ENCODE data around the gene UBE2L6. TPM values are rescaled to one million over a fixed set of nuclear protein-coding genes. Genes with fewer than 3 reads are reported as not detected.
A peak's percentile ranks its signal among the peaks of the same experiment; 100 is the strongest.

Gene UBE2L6
- polyA plus RNA-seq, 3 donors, result 101 to 284 (median 268) TPM

DNA sequence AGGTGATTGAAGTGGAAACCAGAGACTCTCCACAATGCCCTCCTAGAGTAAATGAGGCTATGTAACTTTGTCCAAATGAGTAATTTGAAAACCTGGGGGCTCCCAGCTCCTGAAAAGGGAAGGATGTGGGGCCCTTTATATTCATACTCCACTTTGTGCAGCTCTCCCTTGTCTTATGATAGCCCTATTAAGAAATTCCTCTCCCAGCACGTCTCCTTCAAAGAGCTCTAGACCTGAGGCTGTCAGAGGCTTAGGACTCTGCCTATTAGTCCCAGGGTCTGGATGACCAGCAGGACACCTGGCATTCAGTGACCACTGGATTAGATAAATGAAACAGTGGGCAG lies 54.0 kb downstream of the UBE2L6 start:
- peak overlapping the region in 1 of 2 donors; percentile 39 for H3K4me3 Mint-ChIP-seq
- TF ChIP-seq, protein P1, sequence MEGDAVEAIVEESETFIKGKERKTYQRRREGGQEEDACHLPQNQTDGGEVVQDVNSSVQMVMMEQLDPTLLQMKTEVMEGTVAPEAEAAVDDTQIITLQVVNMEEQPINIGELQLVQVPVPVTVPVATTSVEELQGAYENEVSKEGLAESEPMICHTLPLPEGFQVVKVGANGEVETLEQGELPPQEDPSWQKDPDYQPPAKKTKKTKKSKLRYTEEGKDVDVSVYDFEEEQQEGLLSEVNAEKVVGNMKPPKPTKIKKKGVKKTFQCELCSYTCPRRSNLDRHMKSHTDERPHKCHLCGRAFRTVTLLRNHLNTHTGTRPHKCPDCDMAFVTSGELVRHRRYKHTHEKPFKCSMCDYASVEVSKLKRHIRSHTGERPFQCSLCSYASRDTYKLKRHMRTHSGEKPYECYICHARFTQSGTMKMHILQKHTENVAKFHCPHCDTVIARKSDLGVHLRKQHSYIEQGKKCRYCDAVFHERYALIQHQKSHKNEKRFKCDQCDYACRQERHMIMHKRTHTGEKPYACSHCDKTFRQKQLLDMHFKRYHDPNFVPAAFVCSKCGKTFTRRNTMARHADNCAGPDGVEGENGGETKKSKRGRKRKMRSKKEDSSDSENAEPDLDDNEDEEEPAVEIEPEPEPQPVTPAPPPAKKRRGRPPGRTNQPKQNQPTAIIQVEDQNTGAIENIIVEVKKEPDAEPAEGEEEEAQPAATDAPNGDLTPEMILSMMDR (IDR thresholded peaks at IDR 0.05), result no peak

DNA sequence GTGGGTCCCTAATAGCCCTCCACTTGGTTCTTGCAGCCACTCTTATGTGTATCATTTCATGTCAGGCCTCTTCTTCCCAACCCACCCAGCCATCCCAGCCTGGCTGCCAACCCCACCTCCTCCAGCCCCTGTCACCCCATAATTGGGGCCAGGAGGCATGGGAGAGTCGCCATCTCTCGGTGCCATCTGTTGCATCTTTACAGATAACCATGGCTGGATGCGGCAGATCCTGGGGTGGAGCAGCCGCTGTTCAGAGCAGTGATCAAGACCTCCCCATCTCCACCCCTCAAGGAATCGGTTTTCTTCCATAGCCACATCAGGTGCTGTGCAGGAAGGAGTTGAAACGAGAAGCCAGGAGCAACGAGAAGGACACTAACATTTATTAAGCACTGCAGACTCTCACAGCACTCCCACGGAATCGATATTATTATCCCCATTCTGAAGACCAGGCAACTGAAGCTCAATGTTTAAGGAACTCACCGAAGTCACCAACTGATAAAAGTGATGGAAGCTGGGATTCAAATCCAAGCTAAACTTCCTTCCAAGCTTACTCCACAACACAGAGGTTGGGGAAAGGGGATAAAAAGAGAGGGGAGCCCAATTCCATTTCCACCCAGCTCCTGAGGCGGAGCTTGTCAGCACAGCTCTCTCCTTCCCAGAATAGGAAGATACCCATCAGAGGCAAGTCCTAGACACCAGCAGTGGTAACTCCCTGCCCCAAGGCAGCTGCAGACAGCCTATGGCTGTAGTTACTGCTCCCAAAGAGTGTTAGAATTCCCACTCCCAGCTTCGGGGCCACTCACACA lies 54.6 kb downstream of the UBE2L6 start:
- Histone ChIP-seq H3K4me2 (replicated peaks; ENCODE audit: extremely low read depth, low read length, poor library complexity, severe bottlenecking) (no peak overlapping the region), H3K9me3 (replicated peaks in 1 of 2; ENCODE audit: control insufficient read depth in 1 of 2, insufficient read depth in 1 of 2, low read length in 2 of 2) (no peaks in the 10 kb centered on the region), H3K27ac (ENCODE audit: low read depth in 1 of 2, low read length in 2 of 2) (no peak overlapping the region), H3K4me3 (replicated peaks in 1 of 3; ENCODE audit: low read depth in 2 of 3, low read length in 3 of 3) (no peak overlapping the region), H3K4me1 (ENCODE audit: control insufficient read depth in 1 of 2, insufficient read depth in 2 of 2, low read length in 2 of 2) (peaks cover 16 to 22% of the 10 kb centered on the region in 2 donors), H3K36me3 (replicated peaks in 1 of 2; ENCODE audit: control insufficient read depth in 1 of 2, insufficient read depth in 2 of 2, low read length in 2 of 2) (peaks cover 0 to under 1% of the 10 kb centered on the region in 2 donors), H3K27me3 (ENCODE audit: control insufficient read depth in 2 of 2, insufficient read depth in 2 of 2, low read length in 2 of 2) (no peaks in the 10 kb centered on the region), H2AFZ (ENCODE audit: insufficient read depth, low read depth, low read length, poor library complexity, severe bottlenecking) (no peak overlapping the region), H3K9ac (ENCODE audit: insufficient read depth, low read length, poor library complexity, severe bottlenecking) (no peak overlapping the region), H3K79me2 (ENCODE audit: insufficient read depth, low read length) (peaks cover 19% of the 10 kb centered on the region), H4K20me1 (ENCODE audit: insufficient read depth, low read length) (no peaks in the 10 kb centered on the region)
- intact Hi-C loops (cut with micrococcal nuclease), result no loop called here
- no peak for DNase-seq
- H3K4me3 Mint-ChIP-seq, result no peak overlapping the region
- 97% methylated on average over 5 of the region's 12 CpGs for WGBS (ENCODE audit: insufficient coverage)
- TF ChIP-seq, protein P1 (IDR thresholded peaks at IDR 0.05), result no peak
- peaks cover 0 to 7% of the 10 kb centered on the region in 2 donors for H3K36me3 Mint-ChIP-seq
- peaks cover 1 to 12% (median 6%) of the 10 kb centered on the region in 3 donors for H3K27me3 Mint-ChIP-seq (ENCODE audit: low read depth in 3 of 3)
- peaks cover 0 to 3% (median 0%) of the 10 kb centered on the region in 7 donors for H3K9me3 Mint-ChIP-seq
- H3K4me1 Mint-ChIP-seq, result peaks cover 26% of the 10 kb centered on the region
- peak overlapping the region in 2 of 7 donors; percentile 42 to 53 for H3K27ac Mint-ChIP-seq

More for the DNA sequence above, 54.0 kb downstream of the UBE2L6 start:
- H3K4me1 Mint-ChIP-seq, result peaks cover 26% of the 10 kb centered on the region
- peaks cover 1 to 13% (median 6%) of the 10 kb centered on the region in 3 donors for H3K27me3 Mint-ChIP-seq (ENCODE audit: low read depth in 3 of 3)
- H4K20me1 ChIP-seq (ENCODE audit: insufficient read depth, low read length), result no peaks in the 10 kb centered on the region
- H3K9ac ChIP-seq (ENCODE audit: insufficient read depth, low read length, poor library complexity, severe bottlenecking), result no peak overlapping the region
- no peak overlapping the region for H3K4me2 ChIP-seq (replicated peaks; ENCODE audit: extremely low read depth, low read length, poor library complexity, severe bottlenecking)
- no peak for DNase-seq
- peaks cover 0 to 3% (median 0%) of the 10 kb centered on the region in 7 donors for H3K9me3 Mint-ChIP-seq
- intact Hi-C loops (cut with micrococcal nuclease), result no loop called here
- H2AFZ ChIP-seq (ENCODE audit: insufficient read depth, low read depth, low read length, poor library complexity, severe bottlenecking), result no peak overlapping the region
- H3K79me2 ChIP-seq (ENCODE audit: insufficient read depth, low read length), result peaks cover 19% of the 10 kb centered on the region
- no peak overlapping the region for H3K27ac ChIP-seq (ENCODE audit: low read depth in 1 of 2, low read length in 2 of 2)
- H3K4me1 ChIP-seq (ENCODE audit: control insufficient read depth in 1 of 2, insufficient read depth in 2 of 2, low read length in 2 of 2), result peaks cover 16 to 22% of the 10 kb centered on the region in 2 donors
- H3K27me3 ChIP-seq (ENCODE audit: control insufficient read depth in 2 of 2, insufficient read depth in 2 of 2, low read length in 2 of 2), result no peaks in the 10 kb centered on the region
- H3K27ac Mint-ChIP-seq, result no peak overlapping the region
- 0% methylated on average over 1 of the region's 1 CpG for WGBS (ENCODE audit: insufficient coverage)
- H3K36me3 Mint-ChIP-seq, result peaks cover 0 to 7% of the 10 kb centered on the region in 2 donors
- no peak overlapping the region for H3K4me3 ChIP-seq (replicated peaks in 1 of 3; ENCODE audit: low read depth in 2 of 3, low read length in 3 of 3)
- no peaks in the 10 kb centered on the region for H3K36me3 ChIP-seq (replicated peaks in 1 of 2; ENCODE audit: control insufficient read depth in 1 of 2, insufficient read depth in 2 of 2, low read length in 2 of 2)
- no peaks in the 10 kb centered on the region for H3K9me3 ChIP-seq (replicated peaks in 1 of 2; ENCODE audit: control insufficient read depth in 1 of 2, insufficient read depth in 1 of 2, low read length in 2 of 2)

Measured in CD14-positive monocyte (primary cell).